ENCODE results near the gene TCF25.
"Not testable (repeated sequence)": the region's sequence is repeated elsewhere in the genome, so short reads cannot be mapped to it uniquely, and the experiment has no call there.

TCF25 gene, protein sequence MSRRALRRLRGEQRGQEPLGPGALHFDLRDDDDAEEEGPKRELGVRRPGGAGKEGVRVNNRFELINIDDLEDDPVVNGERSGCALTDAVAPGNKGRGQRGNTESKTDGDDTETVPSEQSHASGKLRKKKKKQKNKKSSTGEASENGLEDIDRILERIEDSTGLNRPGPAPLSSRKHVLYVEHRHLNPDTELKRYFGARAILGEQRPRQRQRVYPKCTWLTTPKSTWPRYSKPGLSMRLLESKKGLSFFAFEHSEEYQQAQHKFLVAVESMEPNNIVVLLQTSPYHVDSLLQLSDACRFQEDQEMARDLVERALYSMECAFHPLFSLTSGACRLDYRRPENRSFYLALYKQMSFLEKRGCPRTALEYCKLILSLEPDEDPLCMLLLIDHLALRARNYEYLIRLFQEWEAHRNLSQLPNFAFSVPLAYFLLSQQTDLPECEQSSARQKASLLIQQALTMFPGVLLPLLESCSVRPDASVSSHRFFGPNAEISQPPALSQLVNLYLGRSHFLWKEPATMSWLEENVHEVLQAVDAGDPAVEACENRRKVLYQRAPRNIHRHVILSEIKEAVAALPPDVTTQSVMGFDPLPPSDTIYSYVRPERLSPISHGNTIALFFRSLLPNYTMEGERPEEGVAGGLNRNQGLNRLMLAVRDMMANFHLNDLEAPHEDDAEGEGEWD

DNA sequence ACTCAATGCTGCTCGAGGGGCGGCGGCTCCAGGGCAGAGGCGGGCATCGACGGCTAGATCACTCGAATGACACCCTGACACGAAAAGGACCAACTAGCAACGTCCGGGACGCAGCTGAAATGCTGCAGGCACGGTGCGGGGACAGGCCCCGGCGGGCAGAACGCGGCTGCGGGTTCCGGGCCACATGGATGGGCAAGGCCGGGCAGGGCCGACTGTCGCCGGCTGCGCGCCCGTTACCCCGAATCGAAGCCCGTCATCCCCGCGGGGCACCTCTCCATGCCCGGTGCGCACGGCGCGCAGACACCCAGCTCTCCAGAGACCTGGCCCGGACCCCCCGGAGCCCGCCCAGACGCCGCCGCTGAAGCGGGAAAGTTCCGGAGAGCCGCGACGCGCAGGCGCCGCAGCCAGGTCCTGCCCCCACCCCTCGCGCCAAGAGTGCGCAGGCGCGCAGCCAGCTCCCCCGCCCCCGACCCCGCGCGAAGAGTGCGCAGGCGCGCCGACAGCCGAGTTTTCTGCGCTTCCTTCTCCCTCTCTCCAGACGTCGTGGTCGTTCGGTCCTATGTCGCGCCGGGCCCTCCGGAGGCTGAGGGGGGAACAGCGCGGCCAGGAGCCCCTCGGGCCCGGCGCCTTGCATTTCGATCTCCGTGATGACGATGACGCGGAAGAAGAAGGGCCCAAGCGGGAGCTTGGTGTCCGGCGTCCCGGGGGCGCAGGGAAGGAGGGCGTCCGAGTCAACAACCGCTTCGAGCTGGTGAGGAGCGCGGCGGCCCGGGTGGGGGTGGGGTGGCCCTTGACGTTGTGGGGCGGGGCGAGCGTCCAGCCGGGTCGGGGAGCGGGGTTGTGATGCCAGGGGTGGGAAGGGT lies at the start of gene TCF25:
TCF25 (plus strand) TSS at position 484 of the 863 bp plus-strand sequence; CDS start at position 560, 76 bp downstream.
- peak; percentile 89 for DNase-seq

DNA sequence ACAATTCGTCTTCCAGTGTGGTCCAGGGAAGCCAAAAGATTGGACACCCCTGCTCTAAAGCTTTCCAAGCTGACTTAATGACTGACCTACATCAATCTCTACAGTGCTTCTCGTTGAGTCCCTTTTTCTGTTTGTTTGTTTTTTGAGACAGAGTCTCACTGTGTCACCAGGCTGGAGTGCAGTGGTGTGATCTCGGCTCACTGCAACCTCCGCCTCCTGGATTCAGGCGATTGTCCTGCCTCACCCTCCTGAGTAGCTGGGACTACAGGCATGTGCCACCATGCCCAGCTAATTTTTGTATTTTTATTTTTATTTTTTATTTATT lies 49.6 kb upstream of the TCF25 start:
- DNase-seq = not testable (repeated sequence)

DNA sequence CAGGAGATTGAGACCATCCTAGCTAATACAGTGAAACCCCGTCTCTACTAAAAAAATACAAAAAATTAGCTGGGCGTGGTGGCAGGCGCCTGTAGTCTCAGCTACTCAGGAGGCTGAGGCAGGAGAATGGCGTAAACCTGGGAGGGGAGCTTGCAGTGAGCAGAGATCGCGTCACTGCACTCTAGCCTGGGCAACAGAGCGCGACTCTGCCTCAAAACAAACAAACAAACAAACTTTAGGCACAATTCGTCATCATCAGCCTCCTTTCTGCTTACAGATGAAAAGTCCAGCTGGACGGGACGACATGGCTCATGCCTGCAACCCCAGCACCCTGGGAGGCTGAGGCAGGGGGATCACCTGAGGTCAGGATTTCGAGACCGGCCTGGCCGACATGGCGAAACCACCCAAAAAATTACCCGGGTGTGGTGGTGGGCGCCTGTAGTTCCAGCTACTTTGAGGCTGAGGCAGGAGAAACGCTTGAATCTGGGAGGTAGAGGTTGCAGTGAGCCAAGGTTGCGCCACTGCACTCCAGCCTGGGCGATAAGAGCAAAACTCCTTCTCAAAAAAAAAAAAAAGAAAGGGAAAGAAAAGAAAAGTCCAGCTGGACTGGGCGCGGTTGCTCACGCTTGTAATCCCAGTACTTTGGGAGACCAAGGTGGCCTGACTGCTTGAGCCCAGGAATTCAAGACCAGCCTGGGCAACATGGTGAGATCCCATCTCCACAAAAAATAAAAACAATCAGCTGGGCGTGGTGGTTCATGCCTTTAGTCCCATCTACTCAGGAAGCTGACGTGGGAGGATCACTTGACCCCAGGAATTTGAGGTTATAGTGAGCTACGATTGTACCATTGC lies 46.6 kb upstream of the TCF25 start:
- DNase-seq = no peak

DNA sequence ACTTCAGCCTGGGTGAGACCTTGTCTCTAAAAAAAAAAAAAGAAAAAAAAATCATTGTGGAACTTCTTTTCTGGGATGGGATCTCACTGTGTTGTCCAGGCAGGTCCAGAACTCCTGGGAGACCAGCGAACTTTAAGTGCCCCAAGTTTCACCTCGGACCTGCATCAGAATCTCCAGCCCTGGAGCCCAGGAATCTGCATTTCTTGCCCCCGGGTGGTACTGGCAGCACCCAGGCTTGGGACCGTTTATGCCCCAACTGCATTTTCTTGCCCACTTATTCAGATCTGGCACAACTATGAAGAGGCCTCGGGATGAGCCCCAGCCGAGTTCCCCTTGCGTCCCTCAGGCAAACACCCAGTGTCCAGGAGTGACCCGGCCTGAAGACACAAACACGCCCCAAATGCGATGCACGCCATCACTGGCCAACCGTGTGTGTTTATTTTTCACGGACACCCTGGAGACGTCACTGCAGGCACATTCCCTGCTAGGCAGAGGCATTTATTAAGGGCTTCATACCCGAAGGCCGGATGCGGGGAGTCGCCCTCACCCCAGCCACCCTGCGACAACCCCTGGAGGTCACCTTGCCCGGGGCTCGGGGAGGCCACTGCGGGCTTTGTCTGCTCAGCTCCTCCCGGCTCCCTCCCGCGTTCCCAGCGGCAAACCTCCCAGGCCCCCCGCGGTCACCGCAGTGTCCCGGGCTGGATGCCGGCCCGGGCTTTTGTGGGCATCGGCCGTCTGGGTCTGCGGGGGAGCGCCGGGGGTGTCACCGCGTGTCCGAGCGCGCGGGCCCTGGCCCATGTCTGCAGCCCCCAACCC lies 45.8 kb upstream of the TCF25 start:
- no peak for DNase-seq

DNA sequence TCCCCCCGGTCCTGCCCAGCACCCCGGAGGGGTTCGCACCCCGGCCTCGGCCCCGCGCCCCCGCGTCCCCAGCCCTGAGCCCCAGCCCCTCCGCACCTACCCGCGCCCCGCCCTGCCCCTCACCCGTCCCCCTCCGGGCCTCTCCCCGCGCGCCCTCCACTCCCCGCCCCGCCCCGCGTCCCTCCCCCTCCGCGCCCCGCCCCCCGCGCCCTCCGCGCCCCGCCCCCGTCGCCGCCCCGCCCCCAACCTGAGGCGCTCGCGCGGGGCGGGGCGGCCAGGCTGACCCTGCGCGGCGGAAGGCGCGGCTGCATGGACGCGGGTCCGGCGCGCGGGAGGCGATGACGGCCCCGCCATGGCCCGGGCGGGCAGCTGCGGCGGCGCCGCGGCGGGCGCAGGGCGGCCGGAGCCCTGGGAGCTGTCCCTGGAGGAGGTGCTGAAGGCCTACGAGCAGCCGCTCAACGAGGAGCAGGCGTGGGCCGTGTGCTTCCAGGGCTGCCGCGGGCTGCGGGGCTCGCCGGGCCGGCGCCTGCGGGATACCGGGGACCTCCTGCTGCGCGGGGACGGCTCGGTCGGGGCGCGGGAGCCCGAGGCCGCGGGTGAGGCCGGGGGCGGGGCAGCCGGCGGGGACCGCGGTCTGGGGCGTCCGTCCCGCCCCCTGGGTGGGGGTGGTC lies 45.1 kb upstream of the TCF25 start, which contains the start of gene SPIRE2:
SPIRE2 (plus strand) TSS at position 277 of the 671 bp plus-strand sequence; CDS start at position 353, 76 bp downstream.
- DNase-seq = no peak

DNA sequence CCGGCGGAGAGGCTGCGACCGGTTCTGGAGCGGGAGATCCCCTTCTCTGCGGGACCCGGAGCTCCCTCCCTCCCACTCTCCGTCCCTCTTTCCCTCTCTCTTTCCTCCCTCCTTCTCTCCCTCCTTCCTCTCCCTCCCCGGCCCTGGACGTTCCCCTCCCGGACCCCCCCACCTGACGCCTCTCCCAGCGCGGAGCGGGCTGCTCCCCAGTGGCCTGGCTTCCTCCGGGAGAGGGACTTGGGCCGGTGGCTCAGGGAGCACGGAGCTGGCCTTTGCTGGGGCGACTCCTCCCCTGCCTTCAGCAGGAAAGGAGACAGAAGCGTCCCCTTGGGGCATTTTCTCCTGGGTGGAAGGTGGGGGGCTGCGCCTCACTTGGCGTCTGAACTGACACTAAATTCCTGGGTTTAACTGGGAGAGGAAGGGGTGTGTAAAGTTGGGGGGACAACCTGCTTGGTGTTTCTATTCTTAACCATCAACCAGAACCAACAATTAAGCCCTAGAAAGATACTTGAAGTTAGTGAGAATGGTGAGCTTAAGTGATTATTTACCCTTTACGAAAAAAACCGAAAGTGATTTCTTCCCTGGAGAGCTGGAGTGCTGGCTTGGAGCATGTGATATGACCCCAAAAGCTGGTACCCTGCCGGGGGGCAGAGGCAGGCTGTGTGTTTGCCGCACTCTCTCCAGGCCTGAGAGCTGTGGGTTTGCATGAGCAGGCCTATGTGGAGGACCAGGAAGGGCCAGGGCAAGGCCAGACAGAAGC lies 44.3 kb upstream of the TCF25 start:
- no peak for DNase-seq

DNA sequence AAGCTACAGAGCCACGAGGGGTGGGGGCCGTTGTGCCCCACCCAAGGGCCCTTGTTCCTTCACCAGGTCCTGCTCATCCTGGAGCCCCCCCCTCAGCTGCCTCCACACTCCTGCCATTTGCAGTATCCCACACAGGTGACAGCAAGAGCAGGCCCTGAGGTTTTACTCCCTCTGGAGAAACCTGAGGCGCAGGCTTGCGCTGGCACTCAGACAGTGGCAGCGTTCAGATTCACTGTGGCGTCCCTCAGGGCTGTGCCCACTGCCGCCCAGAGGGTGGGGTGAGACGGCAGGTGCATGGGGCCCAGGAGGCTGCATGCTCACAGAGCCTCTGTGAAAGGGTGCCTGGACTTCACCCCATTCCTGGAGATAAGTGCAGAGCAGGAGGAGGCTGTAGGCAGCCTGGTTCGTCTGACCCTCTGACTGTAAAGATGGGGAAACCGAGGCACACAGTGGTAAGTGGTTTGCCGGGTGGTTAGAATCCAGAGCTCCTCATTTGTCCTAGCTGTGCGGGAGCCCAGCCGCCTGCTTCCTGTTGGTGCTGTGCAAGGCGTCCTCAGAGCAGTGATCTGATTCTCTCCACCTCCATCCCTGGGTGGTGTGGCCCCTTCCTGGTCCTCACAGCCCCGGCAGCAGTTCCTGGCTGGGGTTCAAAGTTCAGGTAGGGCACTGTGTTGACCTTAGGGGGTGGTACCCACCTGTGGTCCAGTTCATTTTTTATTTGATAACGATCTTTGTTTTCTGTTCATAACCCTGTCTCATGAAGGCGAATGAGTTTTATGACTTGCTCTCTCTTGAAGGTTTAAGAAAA lies 43.6 kb upstream of the TCF25 start:
- DNase-seq = no peak

DNA sequence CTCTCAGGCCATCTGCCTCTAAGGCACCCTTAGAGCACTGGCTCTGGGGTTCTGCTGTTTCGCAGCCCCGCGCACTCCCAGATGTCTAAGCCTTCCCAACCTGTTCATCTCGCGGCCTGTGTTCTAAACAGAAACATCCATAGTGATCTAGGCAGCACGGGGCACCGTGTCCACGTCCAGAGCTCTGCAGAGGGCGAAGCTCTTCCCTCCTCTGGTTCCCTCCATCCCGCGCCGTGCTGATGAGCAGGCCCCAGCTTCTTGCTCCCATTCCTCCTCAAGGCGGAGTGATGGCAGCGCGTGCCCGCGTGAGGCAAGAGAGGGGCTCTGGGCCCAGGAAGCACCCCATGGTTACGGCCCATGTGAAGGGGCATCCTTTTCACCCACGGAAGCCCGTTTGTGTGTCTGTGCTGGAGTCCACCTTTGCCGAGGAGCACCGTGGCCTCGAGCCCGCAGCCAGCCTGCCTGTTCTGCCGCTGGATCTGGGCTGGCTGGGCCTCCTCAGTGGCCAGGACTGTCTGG lies 41.5 kb upstream of the TCF25 start:
- DNase-seq = no peak

DNA sequence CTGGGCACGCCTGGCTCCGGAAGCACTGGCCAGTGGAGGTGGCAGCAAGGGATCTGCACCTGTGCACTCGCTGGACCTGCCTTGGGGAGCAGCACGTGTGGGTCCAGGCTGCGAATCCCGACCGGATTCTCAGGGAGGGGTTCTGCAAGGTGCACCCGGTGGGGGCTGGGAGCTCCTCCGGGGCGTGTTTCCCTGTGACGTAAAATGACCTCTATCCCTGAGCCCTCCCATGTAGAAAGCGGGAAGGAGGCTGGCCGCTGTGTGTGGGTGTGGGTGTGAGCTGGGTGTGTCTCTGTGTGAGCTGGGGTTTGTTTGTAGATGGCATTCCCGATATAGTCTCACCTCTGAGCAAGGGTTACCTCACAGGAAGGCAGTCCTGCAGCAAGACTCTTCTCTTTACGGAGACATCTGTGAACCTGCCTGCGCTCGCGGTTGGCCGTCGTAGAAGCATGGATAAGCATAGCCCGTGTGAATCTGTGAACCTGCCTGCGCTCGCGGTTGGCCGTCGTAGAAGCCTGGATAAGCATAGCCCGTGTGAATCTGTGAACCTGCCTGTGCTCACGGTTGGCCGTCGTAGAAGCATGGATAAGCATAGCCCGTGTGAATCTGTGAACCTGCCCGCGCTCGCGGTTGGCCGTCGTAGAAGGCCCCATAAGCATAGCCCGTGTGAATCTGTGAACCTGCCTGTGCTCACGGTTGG lies 39.6 kb upstream of the TCF25 start:
- not testable (repeated sequence) for DNase-seq

DNA sequence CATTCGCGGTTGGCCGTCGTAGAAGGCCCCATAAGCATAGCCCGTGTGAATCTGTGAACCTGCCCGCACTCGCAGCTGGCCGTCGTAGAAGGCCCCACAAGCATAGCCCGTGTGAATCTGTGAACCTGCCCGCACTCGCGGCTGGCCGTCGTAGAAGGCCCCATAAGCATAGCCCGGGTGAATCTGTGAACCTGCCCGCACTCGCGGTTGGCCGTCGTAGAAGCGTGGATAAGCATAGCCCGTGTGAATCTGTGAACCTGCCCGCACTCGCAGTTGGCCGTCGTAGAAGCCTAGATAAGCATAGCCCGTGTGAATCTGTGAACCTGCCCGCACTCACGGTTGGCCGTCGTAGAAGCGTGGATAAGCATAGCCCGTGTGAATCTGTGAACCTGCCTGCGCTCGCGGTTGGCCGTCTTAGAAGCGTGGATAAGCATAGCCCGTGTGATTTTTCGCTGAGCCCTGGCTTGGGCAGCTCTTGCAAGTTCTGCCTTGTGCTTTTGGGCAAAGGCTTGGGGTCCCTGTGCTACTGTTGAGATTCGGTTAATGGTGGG lies 38.5 kb upstream of the TCF25 start:
- not testable (repeated sequence) for DNase-seq

DNA sequence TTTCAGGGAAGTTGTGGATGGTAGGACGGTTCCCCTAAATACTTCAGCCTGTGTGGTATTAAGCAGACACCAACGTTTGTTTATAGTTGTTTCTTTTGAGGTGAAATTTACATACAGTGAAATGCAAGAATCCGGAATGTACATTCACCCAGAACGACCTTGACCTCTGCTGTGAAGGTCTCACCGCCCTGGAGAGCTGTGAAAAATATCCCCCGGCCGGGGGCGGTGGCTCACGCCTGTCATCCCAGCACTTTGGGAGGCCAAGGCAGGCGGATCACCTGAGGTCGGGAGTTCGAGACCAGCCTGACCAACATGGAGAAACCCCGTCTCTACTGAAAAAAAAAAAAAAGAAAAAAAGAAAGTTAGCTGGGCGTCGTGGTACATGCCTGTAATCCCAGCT lies 36.9 kb upstream of the TCF25 start:
- not testable (repeated sequence) for DNase-seq

DNA sequence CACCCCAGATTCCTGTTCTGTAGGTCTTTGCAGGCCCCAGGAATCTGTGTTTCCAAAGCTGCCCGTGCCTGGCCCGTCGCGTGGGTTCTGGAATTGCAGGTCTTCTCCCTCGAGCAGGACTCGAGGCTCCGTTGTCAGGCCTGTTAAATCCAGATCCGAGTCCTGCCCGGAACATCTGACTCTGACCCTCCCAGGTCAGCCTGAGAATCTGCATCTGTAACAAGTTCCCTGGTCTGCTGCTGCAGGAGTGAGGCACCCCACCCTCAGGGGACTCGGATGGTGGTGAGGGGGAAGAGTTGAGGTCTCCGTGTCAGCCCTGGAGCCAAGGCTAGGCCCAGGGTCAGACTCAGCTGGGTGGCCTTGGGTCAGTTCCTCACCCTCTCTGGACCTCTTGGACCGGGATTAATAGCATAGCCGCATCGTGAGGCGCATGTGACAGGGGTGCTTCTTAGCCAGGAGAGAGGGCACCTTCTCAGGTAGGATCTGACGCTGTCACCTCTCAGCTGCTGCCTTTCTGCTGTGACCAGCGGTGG lies 36.3 kb upstream of the TCF25 start:
- DNase-seq = no peak

DNA sequence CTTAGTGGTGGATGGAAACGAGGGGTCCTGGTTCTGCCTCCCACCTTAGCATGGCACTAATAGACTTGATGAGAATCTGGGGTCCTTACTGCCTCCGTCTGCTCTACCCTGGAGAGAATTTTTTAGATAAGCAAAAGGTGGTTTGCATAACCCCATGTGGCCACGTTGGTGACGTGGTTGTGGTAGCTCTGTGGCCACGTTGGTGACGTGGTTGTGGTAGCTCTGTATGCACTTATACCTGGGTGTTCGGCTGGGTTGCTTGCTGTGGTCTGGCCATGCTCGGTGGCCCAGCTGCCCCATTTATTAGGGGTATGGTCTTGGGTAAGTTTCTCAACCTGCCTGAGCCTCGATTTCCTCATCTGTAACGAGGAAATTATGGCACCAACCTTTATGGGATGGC lies 32.1 kb upstream of the TCF25 start:
- no peak for DNase-seq

DNA sequence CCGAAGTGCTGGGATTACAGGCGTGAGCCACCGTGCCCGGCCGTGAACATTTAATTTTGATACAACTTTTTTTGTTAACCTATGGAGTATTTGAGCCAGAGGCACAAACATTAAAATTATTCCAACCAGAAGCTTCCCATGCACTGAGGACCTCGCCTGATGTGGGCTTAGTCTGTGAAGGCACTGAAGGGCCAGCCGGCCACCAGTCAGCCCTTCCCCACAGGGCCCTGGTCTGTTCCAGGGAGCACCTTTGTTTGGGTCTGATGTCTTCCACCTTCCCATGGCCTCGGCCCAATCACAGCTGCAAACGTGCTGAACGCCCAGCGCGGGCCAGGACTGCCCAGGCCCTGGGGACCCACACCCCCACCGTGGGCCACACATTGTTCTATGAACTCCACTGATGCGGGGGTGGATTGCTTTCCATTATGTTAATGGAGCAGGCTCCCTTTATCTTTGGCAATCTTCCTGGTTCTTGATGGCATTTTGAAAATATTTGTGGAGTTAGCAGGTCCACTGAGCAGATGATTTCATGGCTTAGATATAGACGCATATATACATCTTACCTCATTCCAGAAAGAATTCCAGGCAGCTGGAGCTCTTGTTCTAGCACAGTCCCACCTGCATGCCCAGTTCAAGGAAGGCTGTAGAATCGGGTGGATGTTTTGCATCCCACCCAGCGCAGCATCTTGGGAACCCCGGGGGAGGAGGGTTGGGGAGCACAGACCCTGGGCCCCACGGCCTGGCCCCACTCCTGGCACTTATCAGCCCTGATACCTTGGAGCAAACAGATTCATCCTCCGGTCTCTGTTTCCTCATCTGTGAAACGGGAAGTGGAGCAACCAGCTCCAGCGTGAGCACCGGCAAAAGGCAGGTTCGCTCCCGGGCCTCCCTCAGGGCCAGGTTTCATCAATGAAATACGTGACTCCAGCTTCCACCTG lies 30.7 kb upstream of the TCF25 start:
- no peak for DNase-seq

DNA sequence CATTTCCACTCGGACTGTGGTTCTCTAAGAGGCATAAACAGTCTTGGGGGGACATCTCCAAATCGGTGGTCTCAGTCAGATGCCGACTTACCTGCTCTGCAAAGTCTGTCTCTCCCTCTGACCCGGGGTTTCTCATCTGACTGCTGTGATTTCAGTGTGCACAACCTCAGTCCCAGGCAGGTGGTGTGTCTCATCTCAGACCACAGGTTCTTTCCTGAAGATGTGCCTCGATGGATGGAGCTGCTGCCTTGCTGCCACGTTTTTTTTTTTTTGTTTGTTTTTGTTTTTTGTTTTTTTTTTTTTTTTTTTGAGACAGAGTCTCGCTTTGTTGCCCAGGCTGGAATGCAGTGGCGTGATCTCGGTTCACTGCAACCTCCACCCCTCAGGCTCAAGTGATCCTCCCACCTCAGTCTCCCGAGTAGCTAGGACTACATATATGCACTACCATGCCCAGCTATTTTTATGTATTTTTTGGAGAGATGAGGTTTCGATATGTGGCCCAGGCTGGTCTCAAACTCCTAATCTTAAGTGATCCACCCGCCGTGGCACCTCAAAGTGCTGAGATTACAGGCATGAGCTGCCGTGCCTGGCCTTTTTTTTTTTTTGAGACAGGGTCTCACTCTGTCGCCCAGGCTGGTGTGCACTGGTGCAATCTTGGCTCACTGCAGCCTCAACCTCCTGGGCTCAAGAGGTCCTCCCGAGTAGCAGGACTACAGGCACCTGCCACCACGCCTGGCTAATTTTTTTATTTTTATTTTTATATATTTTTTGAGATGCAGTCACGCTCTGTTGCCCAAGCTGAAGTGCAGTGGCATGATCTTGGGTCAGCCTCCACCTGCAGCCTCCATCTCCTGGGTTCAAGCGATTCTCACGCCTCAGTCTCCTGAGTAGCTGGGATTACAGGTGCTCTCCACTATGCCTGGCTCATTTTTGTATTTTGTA lies 29.7 kb upstream of the TCF25 start:
- no peak for DNase-seq

Data from 8988T (cell line).